HG03280 (cell line): ENCODE measurements around the gene MT1E.
A peak's percentile ranks its signal among the peaks of the same experiment; 100 is the strongest.

ENCODE experiments used
- ATAC-seq: cut with Tn5 transposase; IDR thresholded peaks from one replicate; pipeline ENCODE4 v1.9.1; 2021; ENCODE audit warnings: mild to moderate bottlenecking, moderate library complexity; ENCODE audit not compliant: unreplicated experiment

MT1E gene

DNA sequence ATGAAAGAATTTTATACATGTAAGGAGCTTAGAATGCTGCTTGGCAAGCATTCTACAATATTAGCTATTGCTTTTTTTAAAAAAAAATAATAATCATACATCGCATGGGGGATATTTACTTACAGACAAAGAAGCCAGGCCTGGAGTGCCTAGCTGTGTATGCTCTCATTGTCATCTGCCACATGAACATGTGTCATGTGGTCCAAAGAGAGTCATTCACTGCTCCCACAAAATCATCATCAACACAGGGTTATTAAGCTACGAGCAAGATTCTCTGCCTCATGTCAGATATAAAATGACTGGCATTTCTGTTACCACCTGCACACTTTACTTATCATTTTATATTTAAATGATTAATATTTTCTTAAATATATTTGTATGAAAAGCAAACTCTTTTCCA, 1.9 kb upstream of the MT1E start:
- no peak for ATAC-seq

DNA sequence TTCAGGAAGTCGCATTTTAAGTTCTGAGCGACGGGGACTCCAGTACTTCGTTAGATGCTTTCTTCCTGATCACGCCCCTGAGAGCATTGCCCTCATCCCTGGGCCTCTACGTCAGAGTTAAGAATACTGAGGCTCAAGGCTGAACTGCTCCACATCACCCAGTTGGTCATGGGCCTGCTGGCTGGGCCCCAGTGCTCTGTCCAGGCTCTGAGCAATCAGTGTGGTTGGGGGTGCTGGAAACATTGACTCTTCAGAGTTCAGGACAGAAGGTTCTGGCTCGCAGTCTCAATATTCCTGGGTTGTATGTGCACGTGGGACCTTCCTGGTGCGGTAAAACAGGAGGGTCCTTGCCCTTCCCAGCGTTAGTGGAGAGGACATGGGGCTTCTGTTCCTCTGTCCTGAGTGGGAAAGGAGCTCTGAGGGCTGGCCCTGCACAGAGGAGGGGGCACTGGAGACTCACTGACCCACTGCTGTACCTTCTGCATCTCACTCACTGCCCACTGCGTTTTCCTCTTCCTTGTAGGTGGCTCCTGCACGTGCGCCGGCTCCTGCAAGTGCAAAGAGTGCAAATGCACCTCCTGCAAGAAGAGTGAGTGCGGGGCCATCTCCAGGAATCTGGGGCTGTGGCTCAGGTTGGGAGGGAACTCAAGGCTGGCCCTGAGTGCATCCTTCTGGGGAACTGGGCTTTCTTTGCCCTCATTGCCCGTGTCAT, 518 bp downstream of the MT1E start:
- no peak for ATAC-seq

DNA sequence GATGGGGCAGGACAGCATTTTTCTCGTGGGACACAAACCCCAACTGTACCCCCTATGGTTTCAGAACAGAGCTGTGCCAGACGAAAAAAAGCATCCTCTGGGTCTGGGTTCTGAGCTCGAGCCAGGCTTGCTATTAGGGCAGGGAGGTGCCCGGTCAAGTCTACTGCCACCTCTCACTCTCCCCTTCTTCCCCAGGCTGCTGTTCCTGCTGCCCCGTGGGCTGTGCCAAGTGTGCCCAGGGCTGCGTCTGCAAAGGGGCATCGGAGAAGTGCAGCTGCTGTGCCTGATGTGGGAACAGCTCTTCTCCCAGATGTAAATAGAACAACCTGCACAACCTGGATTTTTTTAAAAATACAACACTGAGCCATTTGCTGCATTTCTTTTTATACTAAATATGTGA, 1.1 kb downstream of the MT1E start:
- no peak for ATAC-seq

DNA sequence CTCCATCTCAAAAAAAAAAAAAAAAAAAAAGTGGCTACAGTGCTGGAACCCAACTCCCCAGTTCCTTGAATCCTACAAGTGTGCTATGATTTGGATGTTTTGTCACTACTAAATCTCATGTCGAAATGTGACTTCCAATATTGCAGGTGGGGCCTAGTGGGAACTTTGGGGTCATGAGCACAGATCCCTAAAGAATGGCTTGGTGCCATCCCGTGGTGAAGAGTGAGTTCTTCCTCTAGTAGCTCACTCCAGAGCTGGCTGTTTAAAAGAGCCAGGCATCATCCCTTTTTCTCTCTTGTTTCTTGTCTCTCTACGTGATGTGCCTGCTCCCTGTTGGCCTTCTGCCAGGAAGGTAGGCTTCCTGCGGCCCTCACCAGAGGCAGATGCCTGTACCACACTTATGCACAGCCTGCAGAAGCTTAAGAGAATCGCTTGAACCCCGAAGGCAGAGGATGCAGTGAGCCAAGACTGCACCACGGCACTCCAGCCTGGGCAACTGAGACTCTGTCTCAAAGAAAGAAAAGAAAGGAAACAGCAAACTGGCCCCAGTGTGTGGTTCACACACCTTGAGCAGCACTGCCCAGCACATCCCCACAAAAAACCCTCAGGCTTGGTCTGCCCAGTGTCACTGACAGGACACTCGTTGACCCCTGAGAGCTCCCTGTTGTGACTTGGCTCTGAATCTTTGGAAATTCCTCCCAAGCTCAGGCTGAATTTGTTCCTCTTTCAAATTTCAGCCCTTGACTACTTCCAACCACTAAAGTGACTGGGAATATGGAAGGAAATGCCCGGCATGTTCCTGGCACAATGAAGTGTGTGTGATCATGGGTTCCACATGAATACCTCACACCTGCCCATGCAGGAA, 3.1 kb downstream of the MT1E start:
- no peak for ATAC-seq

- no peak for ATAC-seq
Observed at GRCh38 chr16:56629531-56629930, 4.0 kb downstream of the MT1E start.

- peak; percentile 53 for ATAC-seq
Observed at GRCh38 chr16:56630134-56630533, 4.6 kb downstream of the MT1E start.

DNA sequence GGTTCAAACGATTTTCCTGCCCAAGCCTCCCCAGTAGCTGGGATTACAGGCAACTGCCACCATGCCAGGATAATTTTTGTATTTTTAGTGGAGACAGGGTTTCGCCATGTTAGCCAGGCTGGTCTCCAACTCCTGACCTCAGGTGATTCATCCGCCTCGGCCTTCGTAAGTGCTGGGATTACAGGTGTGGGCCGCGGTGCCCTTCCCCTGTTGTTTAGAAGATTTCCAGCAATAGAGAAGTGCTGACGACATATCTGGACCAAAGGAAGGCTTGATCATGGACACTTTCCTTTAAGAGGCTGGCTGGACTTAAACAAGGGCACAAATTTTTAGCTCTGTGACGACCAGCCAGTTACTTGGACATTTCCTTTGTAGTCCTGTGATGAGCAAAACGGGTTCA, 5.6 kb downstream of the MT1E start:
- no peak for ATAC-seq

GRCh38 chr16:56631832-56632155, 6.2 kb downstream of the MT1E start:
- no peak for ATAC-seq

DNA sequence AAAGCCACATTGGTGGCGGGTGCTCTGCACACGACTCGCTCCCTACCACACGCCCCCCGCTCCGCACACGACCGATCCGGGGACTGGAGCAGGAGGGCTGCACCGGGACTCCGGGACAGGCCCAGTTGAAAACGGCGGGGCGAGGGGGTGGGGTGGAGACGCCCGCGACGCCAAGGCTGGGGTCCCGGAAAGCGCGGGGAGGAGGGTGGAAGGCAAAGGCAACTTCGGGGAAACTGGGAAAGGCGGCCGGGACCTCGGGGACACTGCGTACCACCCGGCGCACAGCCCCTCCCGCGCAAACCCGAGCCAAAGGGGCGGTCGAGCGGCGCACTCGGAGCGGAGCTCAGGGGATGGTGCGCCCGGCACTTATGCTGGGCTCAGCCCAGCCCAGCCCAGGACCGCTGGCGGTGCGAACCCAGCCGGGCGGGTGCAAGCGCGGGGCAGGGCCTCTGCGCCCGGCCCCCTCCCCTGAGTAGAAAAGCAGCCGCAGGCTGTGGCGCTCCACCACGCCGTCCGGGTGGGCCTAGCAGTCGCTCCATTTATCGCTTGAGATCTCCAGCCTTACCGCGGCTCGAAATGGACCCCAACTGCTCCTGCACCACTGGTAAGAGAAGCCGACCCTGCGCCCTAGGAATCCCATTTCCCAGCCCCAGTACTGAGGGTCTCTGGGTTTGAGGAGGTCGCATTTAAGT, 6.7 kb downstream of the MT1E start, which contains the start of gene MT1M:
MT1M (plus strand) TSS at position 504 of the 692 bp plus-strand sequence; CDS start at position 577, 73 bp downstream.
- ATAC-seq: no peak

GRCh38 chr16:56632848-56633365, 7.3 kb downstream of the MT1E start:
- ATAC-seq: no peak

DNA sequence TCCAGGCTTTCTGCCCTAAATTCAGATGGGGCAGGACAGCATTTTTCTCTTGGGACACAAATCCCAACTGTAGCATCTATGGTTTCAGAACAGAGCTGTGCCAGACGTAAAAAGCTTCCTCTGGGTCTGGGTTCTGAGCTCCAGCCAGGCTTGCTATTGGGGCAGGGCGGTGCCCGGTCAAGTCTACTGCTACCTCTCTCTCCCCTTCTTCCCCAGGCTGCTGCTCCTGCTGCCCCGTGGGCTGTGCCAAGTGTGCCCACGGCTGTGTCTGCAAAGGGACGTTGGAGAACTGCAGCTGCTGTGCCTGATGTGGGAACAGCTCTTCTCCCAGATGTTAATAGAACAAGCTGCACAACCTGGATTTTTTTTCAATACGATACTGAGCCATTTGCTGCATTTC, 8.0 kb downstream of the MT1E start:
- ATAC-seq: no peak

DNA sequence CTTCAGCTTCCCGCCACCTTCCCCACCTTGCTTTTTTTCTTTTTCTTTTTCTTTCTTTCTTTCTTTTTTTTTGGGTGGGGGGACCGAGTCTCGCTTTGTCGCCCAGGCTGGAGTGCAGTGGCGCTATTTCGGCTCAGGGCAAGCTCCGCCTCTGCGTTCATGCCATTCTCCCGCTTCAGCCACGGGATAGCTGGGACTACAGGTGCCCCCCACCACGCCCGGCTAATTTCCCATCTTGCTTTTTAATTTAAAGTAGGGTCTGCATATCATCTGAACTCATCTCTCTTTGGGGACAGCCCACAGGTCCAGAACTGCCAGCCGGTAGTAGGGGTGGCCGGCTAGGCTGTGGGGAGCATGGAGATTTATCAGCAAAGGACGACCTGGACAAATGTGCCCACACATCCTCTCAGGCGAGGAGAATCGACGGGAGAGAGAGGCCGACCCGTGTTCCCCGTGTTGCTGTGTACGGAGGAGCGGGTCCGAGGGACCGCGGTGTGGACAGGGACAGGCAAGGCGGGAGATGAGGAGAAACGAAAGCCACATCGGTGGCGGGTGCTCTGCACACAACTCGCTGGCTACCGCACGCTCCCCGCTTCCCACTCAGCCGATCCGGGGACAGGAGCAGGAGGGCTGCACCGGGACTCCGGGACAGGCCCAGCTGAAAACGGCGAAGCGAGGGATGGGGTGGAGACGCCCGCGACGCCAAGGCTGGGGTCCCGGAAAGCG, 9.3 kb downstream of the MT1E start:
- no peak for ATAC-seq

GRCh38 chr16:56635441-56635967, 9.9 kb downstream of the MT1E start:
- ATAC-seq: no peak

DNA sequence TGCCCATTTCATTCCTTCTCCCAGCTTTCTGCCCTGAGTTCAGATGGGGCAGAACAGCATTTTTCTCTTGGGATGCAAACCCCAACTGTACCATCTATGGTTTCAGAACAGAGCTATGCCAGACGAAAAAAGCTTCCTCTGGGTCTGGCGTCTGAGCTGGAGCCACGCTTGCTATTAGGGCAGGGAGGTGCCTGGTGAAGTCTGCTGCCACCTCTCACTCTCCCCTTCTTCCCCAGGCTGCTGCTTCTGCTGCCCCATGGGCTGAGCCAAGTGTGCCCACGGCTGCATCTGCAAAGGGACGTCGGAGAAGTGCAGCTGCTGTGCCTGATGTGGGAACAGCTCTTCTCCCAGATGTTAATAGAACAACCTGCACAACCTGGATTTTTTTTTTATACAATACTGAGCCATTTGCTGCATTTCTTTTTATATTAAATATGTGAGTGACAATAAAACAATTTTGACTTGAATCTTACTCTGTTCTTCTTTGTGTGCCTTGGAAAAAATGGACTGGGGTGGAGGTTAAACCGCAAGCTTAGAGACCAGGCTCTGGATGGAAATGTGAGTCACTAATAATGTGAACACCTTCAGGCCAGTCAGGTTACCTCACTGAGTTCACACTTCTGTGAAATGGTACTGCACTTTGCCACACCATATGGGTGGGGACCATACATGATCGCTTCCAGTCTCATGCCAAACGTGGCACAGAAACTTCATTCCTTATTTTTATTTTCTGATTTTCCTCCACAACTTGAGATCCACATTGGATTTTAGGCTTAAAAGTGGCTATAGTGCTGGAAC, 11.2 kb downstream of the MT1E start:
- no peak for ATAC-seq

GRCh38 chr16:56637814-56638750, 12.5 kb downstream of the MT1E start, which contains the start of gene MT1A:
TSS of gene MT1A (plus strand) at chr16:56638666. CDS start at chr16:56638739, 73 bp downstream.
- ATAC-seq: no peak

GRCh38 chr16:56639045-56639444, 13.5 kb downstream of the MT1E start:
- ATAC-seq: no peak

DNA sequence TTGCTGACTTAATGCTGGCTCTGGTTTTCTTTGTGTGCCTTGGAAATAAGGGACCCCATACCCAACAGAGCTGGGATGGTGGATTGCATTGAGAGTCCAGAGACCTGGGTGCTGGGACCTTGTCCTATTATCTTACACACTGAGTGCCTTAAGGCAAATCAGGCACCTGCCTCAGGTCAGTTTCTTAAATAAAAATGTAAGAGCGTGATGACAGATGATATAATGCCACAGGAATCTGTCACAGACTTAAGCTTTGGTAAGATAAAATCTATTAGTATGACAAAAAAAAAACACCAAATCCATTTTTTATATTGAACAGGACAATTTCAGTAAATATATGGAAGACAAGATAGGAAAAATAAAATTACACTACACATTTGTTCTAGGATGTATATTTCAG, 14.5 kb downstream of the MT1E start:
- ATAC-seq: no peak

DNA sequence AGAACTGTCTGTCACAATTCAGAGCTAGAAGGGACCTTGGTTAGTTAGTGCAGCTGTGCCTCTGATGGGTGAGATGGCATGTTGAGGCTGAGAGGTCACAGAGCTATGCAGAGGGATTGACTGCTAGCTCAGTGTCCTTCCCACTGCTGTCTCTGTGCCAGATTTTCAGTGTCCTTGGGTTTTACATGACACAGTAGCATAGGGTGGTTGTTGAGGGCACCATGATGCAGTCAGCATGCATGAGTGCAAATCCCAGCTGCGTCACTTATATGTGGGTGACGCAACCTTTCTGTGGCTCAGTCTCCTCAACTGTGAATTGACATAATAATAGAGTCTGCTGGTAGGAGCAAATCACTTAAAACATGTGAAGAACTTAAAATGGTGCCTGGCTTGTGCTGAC, 15.6 kb downstream of the MT1E start:
- no peak for ATAC-seq
